ENCODE results near the gene PITPNC1.
"Not testable (repeated sequence)": the region's sequence is repeated elsewhere in the genome, so short reads cannot be mapped to it uniquely, and the experiment has no call there.

The PITPNC1 gene

GRCh38 chr17:67386965-67387551 lies 10.0 kb downstream of the PITPNC1 start:
- Histone ChIP-seq H3K27me3 (ENCODE audit: control insufficient read depth in 3 of 3, insufficient read depth in 3 of 3, low read depth in 1 of 3, low read length in 3 of 3) (no peaks in the 10 kb centered on the region), H4K8ac (ENCODE audit: low read depth, low read length) (no peak overlapping the region), H2BK12ac (ENCODE audit: low read length) (no peak overlapping the region), H2AFZ (ENCODE audit: low read length) (no peak overlapping the region), H3K4me3 (ENCODE audit: low read length in 2 of 2) (no peak overlapping the region), H2BK120ac (ENCODE audit: low read depth, low read length) (no peak overlapping the region), H3K18ac (ENCODE audit: low read length) (no peak overlapping the region), H3K36me3 (replicated peaks in 1 of 2; ENCODE audit: control insufficient read depth in 2 of 2, insufficient read depth in 2 of 2, low read length in 2 of 2) (peaks cover 0 to 2% of the 10 kb centered on the region in 2 donors), H2BK15ac (ENCODE audit: low read length) (no peak overlapping the region), H3K14ac (ENCODE audit: low read length) (no peak overlapping the region), H4K91ac (ENCODE audit: low read depth, low read length, poor library complexity) (no peak overlapping the region), H3K27ac (replicated peaks; ENCODE audit: low read length) (no peak overlapping the region), H3K9me3 (replicated peaks in 1 of 2; ENCODE audit: control insufficient read depth in 2 of 2, insufficient read depth in 1 of 2, low read depth in 1 of 2, low read length in 2 of 2) (no peaks in the 10 kb centered on the region), H3K79me1 (ENCODE audit: low read depth, low read length) (peaks cover 4% of the 10 kb centered on the region), H2AK5ac (ENCODE audit: low read depth, low read length) (no peak overlapping the region), H3K4me1 (ENCODE audit: control insufficient read depth in 2 of 2, insufficient read depth in 1 of 2, low read depth in 1 of 2, low read length in 2 of 2) (peaks cover 0 to 2% of the 10 kb centered on the region in 2 donors), H3K9ac (ENCODE audit: low read depth, low read length, poor library complexity) (no peak overlapping the region), H3K23ac (ENCODE audit: low read depth, low read length, poor library complexity) (no peak overlapping the region), H3K4ac (ENCODE audit: low read length) (no peak overlapping the region), H2BK5ac (ENCODE audit: low read length) (no peak overlapping the region), H3K4me2 (ENCODE audit: insufficient read depth, low read length, poor library complexity, severe bottlenecking) (no peak overlapping the region)
- peak; percentile 57 for DNase-seq (ENCODE audit: low spot score)
- WGBS, 2 donors (ENCODE audit: extremely low coverage in 2 of 2, insufficient read length in 2 of 2, insufficient replicate concordance in 1 of 2): no CpG with 5 or more reads among the region's 16 CpGs

DNA sequence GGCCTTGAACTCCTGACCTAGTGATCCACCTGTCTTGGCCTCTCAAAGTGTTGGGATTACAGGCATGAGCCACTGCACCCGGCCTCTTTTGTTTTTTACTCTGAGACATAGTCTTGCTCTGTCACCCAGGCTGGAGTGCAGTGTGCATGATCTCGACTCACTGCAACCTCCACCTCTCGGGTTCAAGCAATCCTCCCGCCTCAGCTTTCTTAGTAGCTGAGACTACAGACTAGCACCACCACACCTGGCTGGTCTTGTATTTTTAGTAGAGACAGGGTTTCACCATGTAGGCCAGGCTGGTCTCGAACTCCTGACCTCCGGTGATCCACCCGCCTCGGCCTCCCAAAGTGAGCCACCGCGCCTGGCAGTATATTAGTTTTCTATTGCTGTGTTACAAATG lies 11.5 kb downstream of the PITPNC1 start:
- not testable (repeated sequence) for H3K4me3 ChIP-seq (ENCODE audit: low read length in 2 of 2); H3K23ac ChIP-seq (ENCODE audit: low read depth, low read length, poor library complexity); H4K8ac ChIP-seq (ENCODE audit: low read depth, low read length); H3K27me3 ChIP-seq (ENCODE audit: control insufficient read depth in 3 of 3, insufficient read depth in 3 of 3, low read depth in 1 of 3, low read length in 3 of 3); H3K4ac ChIP-seq (ENCODE audit: low read length); H3K9ac ChIP-seq (ENCODE audit: low read depth, low read length, poor library complexity); H3K36me3 ChIP-seq (replicated peaks in 1 of 2; ENCODE audit: control insufficient read depth in 2 of 2, insufficient read depth in 2 of 2, low read length in 2 of 2); H2BK12ac ChIP-seq (ENCODE audit: low read length); H3K14ac ChIP-seq (ENCODE audit: low read length); H2AFZ ChIP-seq (ENCODE audit: low read length); H2BK15ac ChIP-seq (ENCODE audit: low read length); DNase-seq (ENCODE audit: low spot score); H3K9me3 ChIP-seq (replicated peaks in 1 of 2; ENCODE audit: control insufficient read depth in 2 of 2, insufficient read depth in 1 of 2, low read depth in 1 of 2, low read length in 2 of 2); H3K18ac ChIP-seq (ENCODE audit: low read length); H3K4me1 ChIP-seq (ENCODE audit: control insufficient read depth in 2 of 2, insufficient read depth in 1 of 2, low read depth in 1 of 2, low read length in 2 of 2); H2AK5ac ChIP-seq (ENCODE audit: low read depth, low read length); H3K27ac ChIP-seq (replicated peaks; ENCODE audit: low read length); H4K91ac ChIP-seq (ENCODE audit: low read depth, low read length, poor library complexity); H3K4me2 ChIP-seq (ENCODE audit: insufficient read depth, low read length, poor library complexity, severe bottlenecking); H2BK120ac ChIP-seq (ENCODE audit: low read depth, low read length); H3K79me1 ChIP-seq (ENCODE audit: low read depth, low read length); H2BK5ac ChIP-seq (ENCODE audit: low read length)
- WGBS, 2 donors (ENCODE audit: extremely low coverage in 2 of 2, insufficient read length in 2 of 2, insufficient replicate concordance in 1 of 2): no CpG with 5 or more reads among the region's 10 CpGs

DNA sequence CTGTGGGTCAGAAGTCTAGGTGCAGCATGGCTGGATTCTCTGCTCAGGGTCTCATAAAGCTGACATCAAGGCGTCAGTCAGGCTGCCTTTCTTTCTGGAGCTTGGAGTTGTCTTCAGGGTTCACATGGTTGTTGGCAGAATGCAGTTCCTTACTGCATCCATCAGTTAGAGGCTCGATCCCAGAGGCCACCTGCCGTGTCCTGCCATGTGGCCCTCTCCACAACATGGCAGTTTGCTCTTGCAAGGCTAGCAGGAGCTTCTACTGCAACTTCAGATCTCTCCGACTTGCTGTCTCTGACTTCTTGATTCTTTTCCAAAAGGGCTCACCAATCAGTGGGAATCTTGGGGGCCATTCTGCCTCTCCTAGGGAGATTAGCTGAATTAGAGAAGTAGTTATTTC lies 11.9 kb downstream of the PITPNC1 start:
- WGBS, 2 donors (ENCODE audit: extremely low coverage in 2 of 2, insufficient read length in 2 of 2, insufficient replicate concordance in 1 of 2): no CpG with 5 or more reads among the region's 4 CpGs
- Histone ChIP-seq H4K8ac (ENCODE audit: low read depth, low read length) (no peak overlapping the region), H3K9me3 (replicated peaks in 1 of 2; ENCODE audit: control insufficient read depth in 2 of 2, insufficient read depth in 1 of 2, low read depth in 1 of 2, low read length in 2 of 2) (no peaks in the 10 kb centered on the region), H3K23ac (ENCODE audit: low read depth, low read length, poor library complexity) (no peak overlapping the region), H3K4me2 (ENCODE audit: insufficient read depth, low read length, poor library complexity, severe bottlenecking) (no peak overlapping the region), H4K91ac (ENCODE audit: low read depth, low read length, poor library complexity) (no peak overlapping the region), H2BK120ac (ENCODE audit: low read depth, low read length) (no peak overlapping the region), H3K14ac (ENCODE audit: low read length) (no peak overlapping the region), H3K27ac (replicated peaks; ENCODE audit: low read length) (no peak overlapping the region), H3K79me1 (ENCODE audit: low read depth, low read length) (no peaks in the 10 kb centered on the region), H3K18ac (ENCODE audit: low read length) (no peak overlapping the region), H2BK15ac (ENCODE audit: low read length) (no peak overlapping the region), H2BK12ac (ENCODE audit: low read length) (no peak overlapping the region), H3K27me3 (ENCODE audit: control insufficient read depth in 3 of 3, insufficient read depth in 3 of 3, low read depth in 1 of 3, low read length in 3 of 3) (no peaks in the 10 kb centered on the region), H3K9ac (ENCODE audit: low read depth, low read length, poor library complexity) (no peak overlapping the region), H3K4me1 (ENCODE audit: control insufficient read depth in 2 of 2, insufficient read depth in 1 of 2, low read depth in 1 of 2, low read length in 2 of 2) (peaks cover 0 to 2% of the 10 kb centered on the region in 2 donors), H2AK5ac (ENCODE audit: low read depth, low read length) (no peak overlapping the region), H3K4ac (ENCODE audit: low read length) (no peak overlapping the region), H3K36me3 (replicated peaks in 1 of 2; ENCODE audit: control insufficient read depth in 2 of 2, insufficient read depth in 2 of 2, low read length in 2 of 2) (no peaks in the 10 kb centered on the region), H3K4me3 (ENCODE audit: low read length in 2 of 2) (no peak overlapping the region), H2BK5ac (ENCODE audit: low read length) (no peak overlapping the region), H2AFZ (ENCODE audit: low read length) (no peak overlapping the region)
- no peak for DNase-seq (ENCODE audit: low spot score)

DNA sequence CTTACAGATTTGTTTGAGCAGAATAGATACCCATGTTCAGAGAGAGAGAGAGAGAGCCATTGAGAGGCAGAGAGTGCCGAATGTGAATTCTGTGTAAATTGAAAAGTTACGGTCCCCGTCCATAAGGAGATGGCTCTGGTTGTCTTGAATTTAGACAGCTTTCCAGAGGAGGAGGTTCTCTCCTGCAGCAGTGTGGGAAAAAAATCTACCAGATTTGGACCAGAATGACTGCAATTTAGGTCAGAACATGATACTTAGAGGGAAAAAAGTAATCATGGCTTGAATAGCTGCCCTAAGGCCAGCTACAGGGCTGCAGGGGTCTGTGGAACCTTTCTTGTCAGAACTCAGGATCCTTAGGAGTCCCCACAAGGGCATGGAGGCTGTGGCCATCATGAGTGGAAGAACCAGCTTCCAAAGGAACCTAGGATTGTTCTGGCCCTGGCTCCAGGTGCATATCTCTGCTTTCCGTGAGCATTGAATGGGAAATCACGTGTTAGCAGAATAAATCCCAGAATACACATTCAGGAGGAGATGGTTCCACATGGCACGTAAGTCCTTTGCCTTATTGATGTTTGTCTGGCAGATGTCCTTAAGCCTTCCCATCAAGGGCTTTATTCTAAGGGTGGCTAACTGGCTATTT lies 13.0 kb downstream of the PITPNC1 start:
- Histone ChIP-seq H3K27me3 (ENCODE audit: control insufficient read depth in 3 of 3, insufficient read depth in 3 of 3, low read depth in 1 of 3, low read length in 3 of 3) (no peaks in the 10 kb centered on the region), H3K9ac (ENCODE audit: low read depth, low read length, poor library complexity) (no peak overlapping the region), H2AK5ac (ENCODE audit: low read depth, low read length) (no peak overlapping the region), H2BK5ac (ENCODE audit: low read length) (no peak overlapping the region), H4K8ac (ENCODE audit: low read depth, low read length) (no peak overlapping the region), H3K14ac (ENCODE audit: low read length) (no peak overlapping the region), H2BK12ac (ENCODE audit: low read length) (no peak overlapping the region), H3K27ac (replicated peaks; ENCODE audit: low read length) (no peak overlapping the region), H3K4me2 (ENCODE audit: insufficient read depth, low read length, poor library complexity, severe bottlenecking) (no peak overlapping the region), H3K23ac (ENCODE audit: low read depth, low read length, poor library complexity) (no peak overlapping the region), H3K4me1 (ENCODE audit: control insufficient read depth in 2 of 2, insufficient read depth in 1 of 2, low read depth in 1 of 2, low read length in 2 of 2) (peaks cover 0 to 2% of the 10 kb centered on the region in 2 donors), H2BK15ac (ENCODE audit: low read length) (no peak overlapping the region), H3K79me1 (ENCODE audit: low read depth, low read length) (no peaks in the 10 kb centered on the region), H2BK120ac (ENCODE audit: low read depth, low read length) (no peak overlapping the region), H3K4me3 (ENCODE audit: low read length in 2 of 2) (no peak overlapping the region), H3K4ac (ENCODE audit: low read length) (no peak overlapping the region), H2AFZ (ENCODE audit: low read length) (no peak overlapping the region), H4K91ac (ENCODE audit: low read depth, low read length, poor library complexity) (no peak overlapping the region), H3K36me3 (replicated peaks in 1 of 2; ENCODE audit: control insufficient read depth in 2 of 2, insufficient read depth in 2 of 2, low read length in 2 of 2) (no peaks in the 10 kb centered on the region), H3K9me3 (replicated peaks in 1 of 2; ENCODE audit: control insufficient read depth in 2 of 2, insufficient read depth in 1 of 2, low read depth in 1 of 2, low read length in 2 of 2) (no peaks in the 10 kb centered on the region), H3K18ac (ENCODE audit: low read length) (no peak overlapping the region)
- DNase-seq (ENCODE audit: low spot score): no peak
- WGBS, 2 donors (ENCODE audit: extremely low coverage in 2 of 2, insufficient read length in 2 of 2, insufficient replicate concordance in 1 of 2): no CpG with 5 or more reads among the region's 6 CpGs

Data from neuronal stem cell (in vitro differentiated cells).